ENCODE measurements around the gene B3GNT8.

DNA sequence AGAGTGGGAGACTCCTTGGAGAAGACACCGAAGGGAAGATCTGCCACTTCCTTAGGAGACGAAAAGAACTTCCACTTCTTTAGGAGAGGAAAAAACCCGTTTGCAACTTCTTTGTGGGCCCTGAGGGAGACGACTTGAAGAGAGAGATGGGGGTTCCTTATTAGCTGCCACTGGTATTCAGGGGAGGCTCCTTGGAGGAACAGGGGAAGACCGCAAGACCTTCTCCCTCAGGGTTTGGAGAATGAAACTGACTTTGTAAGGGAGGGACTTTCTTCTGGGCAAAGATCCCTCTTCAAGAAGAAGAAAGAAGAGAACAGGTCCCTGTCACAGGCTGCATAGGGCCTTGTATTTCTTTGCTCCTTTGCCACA lies 29.1 kb downstream of the B3GNT8 start:
- no peak for TF ChIP-seq RXRA (IDR thresholded peaks at IDR 0.05)
- TF ChIP-seq, protein P1, sequence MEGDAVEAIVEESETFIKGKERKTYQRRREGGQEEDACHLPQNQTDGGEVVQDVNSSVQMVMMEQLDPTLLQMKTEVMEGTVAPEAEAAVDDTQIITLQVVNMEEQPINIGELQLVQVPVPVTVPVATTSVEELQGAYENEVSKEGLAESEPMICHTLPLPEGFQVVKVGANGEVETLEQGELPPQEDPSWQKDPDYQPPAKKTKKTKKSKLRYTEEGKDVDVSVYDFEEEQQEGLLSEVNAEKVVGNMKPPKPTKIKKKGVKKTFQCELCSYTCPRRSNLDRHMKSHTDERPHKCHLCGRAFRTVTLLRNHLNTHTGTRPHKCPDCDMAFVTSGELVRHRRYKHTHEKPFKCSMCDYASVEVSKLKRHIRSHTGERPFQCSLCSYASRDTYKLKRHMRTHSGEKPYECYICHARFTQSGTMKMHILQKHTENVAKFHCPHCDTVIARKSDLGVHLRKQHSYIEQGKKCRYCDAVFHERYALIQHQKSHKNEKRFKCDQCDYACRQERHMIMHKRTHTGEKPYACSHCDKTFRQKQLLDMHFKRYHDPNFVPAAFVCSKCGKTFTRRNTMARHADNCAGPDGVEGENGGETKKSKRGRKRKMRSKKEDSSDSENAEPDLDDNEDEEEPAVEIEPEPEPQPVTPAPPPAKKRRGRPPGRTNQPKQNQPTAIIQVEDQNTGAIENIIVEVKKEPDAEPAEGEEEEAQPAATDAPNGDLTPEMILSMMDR (IDR thresholded peaks at IDR 0.05; ENCODE audit: low read depth, low read length, missing input control), result no peak
- no peak for TF ChIP-seq RAD21 (IDR thresholded peaks at IDR 0.05)
- TF ChIP-seq, protein P2, sequence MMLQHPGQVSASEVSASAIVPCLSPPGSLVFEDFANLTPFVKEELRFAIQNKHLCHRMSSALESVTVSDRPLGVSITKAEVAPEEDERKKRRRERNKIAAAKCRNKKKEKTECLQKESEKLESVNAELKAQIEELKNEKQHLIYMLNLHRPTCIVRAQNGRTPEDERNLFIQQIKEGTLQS (IDR thresholded peaks at IDR 0.05), result no peak
- TF ChIP-seq NR2F2 (IDR thresholded peaks at IDR 0.05), result no peak
- no peak for TF ChIP-seq TAF1 (conservative IDR thresholded peaks at IDR 0.05)
- no peak for TF ChIP-seq EGR1 (IDR thresholded peaks at IDR 0.05; ENCODE audit: low read depth in 2 of 2)
- TF ChIP-seq JUND (IDR thresholded peaks at IDR 0.05), result no peak
- TF ChIP-seq, protein P3, sequence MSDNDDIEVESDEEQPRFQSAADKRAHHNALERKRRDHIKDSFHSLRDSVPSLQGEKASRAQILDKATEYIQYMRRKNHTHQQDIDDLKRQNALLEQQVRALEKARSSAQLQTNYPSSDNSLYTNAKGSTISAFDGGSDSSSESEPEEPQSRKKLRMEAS (IDR thresholded peaks at IDR 0.05), result no peak

Data from liver (tissue), 3 donors.